ENCODE data around the gene SPATS2. TPM values are rescaled to one million over a fixed set of nuclear protein-coding genes. Genes with fewer than 3 reads are reported as not detected.

The SPATS2 gene
- total RNA-seq, 1 donor from 2014 or later: 6.2 TPM

- intact Hi-C loops (cut with DNase I): no loop called here
- DNase-seq (ENCODE audit: low spot score): no peak
These were observed 81.6 kb downstream of the SPATS2 start for GRCh38 chr12:49448858-49449257.

GRCh38 chr12:49451468-49452259 is 84.4 kb downstream of the SPATS2 start:
- intact Hi-C loops (cut with DNase I): no loop called here
- no peak for DNase-seq (ENCODE audit: low spot score)

- DNase-seq (ENCODE audit: low spot score): no peak
These were observed 88.2 kb downstream of the SPATS2 start for GRCh38 chr12:49455501-49455900.

GRCh38 chr12:49456131-49456679 is 88.9 kb downstream of the SPATS2 start:
- DNase-seq (ENCODE audit: low spot score): no peak
- intact Hi-C loops (cut with DNase I): no loop called here

More at GRCh38 chr12:49455501-49455900, 88.2 kb downstream of the SPATS2 start:
- intact Hi-C loops (cut with DNase I): no loop called here

- intact Hi-C loops (cut with DNase I): no loop called here
- DNase-seq (ENCODE audit: low spot score): no peak
These were observed 91.6 kb downstream of the SPATS2 start for GRCh38 chr12:49458816-49459215.

DNA sequence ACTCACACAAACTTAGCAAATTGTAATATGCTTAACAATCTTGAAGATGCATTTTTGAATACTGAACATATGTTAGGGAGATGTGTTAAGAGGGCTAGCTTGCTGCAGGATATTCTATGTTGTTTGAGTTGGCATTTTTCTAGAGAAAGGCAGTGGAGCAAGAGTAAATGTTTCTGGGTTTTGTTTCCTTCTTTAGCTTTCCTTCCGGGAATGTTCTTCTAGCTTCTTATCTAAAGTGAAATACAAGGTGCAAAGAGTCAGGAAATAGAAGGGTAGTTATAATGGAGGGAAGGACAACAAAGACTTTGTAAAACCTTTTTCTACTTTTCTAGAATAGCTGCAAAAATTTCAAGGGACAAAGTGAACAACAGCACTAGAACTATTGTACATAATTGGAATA is 94.0 kb downstream of the SPATS2 start:
- intact Hi-C loops (cut with DNase I): no loop called here

DNA sequence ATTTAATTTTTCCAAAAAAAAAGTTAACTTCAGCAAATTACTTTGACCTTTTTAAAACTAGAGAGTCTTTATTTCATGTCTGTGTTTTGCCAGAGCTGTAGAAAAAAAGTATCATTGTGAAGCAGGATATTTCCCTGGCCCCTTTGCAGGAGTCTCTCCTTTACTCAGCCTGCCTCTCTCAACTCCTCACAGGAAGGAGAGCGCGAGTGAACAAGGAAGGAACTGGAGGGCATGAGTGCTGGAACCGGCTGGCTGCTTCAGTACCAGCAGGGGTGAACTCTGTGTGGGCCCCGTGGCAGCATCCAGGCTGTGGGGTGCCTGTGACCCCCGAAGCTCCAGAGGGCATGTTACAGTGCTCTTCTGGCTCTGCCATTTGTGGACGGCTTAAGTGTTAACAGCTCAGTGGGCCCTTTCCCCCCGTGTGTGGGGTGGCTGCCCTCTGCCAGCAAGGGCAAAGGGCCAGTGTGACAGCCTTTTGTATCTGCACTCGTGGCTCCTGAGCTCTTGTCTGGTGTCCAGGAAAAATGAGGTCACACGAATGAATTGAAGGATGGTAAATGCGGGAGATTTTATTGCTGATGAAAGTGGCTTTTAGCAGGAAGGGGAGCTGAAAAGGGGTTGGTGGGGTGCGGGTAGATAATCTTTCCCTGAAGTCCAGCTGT is 95.0 kb downstream of the SPATS2 start:
- DNase-seq (ENCODE audit: low spot score): no peak
- intact Hi-C loops (cut with DNase I): no loop called here

More for the DNA sequence above, 94.0 kb downstream of the SPATS2 start:
- no peak for DNase-seq (ENCODE audit: low spot score)

- intact Hi-C loops (cut with DNase I): no loop called here
- no peak for DNase-seq (ENCODE audit: low spot score)
These were observed 97.9 kb downstream of the SPATS2 start for GRCh38 chr12:49465132-49465531.

DNA sequence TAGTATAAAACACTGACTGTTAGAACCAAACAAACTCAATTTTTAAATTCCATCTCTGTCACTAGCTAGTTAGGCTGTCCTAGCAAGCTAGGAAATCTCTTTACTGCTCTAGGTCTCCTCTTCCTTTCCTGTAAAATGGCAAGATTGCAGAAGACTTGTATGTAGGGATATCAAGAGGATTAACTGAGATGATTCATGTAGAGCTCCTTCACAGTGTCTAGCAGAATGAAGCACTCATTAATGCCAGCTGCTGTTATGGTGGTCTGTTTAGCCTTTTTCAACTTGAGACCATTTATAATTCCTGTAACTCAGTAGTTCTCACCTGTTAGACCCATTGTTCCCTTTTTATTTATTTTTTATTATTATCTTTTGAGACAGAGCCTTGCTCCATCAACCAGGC is 103.7 kb downstream of the SPATS2 start:
- intact Hi-C loops (cut with DNase I): no loop called here
- DNase-seq (ENCODE audit: low spot score): no peak

DNA sequence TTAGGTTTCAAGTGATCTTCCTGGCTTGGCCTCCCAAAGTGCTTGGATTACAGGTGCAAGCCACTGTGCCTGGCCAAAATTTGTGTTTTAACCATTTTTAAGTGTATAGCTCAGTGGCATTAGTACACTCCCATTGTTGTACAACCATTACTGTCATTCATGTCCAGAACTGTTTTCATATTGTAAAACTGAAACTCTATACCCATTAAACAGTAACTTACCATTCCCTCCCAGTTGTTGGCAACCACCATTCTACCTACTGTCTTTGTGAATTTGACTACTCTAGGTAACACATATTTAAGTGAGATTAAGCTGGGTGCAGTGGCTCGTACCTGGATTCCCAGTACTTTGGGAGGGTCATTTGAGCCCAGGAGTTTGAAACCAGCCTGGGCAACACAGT is 104.3 kb downstream of the SPATS2 start:
- intact Hi-C loops (cut with DNase I): no loop called here

GRCh38 chr12:49476091-49476490 is 108.8 kb downstream of the SPATS2 start:
- intact Hi-C loops (cut with DNase I): no loop called here
- no peak for DNase-seq (ENCODE audit: low spot score)

More for the DNA sequence above, 104.3 kb downstream of the SPATS2 start:
- DNase-seq (ENCODE audit: low spot score): no peak

DNA sequence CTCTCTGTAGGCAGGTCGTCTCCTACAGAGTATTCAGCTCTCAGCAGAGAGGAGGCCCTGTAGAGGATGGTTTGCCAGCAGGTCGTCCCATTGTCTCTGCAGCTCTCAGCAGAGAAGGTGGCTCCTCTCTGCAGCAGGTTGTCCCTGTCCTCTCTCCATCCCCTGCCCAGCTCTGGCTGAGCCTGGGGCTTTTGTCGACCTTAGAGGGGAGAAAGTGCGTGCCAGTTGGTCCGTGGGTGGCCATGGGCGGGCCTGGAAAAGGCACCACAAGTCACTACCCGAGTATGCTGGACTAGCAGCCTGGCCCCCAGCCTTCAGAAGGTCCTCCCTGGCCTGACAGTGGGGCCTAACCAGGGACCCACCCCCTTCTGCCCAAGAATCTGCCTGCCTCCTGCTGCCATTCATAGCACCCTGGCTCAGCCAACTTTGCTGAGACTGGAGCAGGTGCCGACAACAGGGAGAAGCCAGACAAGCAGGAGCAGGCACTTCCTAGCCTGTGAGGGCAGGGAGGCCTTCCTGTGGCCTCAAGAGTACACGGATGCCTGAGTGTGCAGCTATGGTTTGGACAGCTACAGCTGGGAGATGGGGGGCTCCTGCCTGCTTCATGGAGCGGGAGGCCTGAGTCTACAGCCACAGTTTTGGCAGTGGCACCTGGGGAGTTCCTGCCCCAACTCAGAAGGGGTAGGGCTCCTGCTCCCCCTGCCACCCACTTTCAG is 111.8 kb downstream of the SPATS2 start:
- intact Hi-C loops (cut with DNase I): no loop called here
- no peak for DNase-seq (ENCODE audit: low spot score)

DNA sequence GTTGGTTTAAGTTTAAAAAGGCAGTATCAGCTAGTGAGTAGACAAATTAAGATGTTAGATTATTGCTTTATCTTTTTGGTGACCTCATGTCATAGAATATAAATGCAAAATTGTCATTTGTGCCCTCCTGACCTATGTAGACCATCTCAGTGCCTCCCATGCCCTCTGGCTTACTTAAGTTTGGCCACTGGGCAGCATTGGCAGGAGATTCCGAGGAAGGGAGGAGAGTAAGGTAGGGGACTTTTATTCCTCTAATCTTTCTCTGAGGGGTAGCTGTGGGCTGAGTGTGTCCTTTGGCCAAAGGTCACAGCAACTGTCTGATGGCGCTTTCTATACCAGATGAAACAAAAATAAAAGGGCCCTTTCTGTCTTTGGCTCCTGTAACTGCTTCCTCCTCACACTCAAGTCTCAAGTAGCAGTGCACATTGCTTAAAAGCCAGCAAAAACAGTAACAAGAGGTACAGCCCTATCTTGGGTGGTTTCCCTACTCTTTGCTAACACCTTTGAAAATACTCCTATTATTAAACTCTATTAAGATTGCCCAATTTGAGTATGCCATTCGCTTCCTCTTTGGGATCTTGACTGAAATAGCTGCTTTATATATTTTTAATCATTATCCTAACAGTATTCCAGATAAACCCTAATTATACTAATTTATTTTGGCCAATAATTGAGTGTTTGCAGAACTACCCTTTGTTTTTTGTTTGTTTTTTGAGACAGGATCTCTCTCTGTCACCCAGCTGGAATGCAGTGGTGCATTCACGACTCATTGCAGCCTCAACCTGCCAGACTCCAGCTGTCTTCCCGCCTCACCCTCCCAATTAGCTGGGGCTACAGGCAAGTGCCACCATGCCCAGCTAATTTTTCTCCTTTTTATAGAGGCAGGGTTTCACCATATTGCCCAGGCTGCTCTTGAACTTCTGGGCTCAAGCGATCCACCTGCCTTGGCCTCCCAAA is 115.1 kb downstream of the SPATS2 start:
- intact Hi-C loops (cut with DNase I): no loop called here
- DNase-seq (ENCODE audit: low spot score): no peak

- intact Hi-C loops (cut with DNase I): no loop called here
These were observed 116.4 kb downstream of the SPATS2 start for GRCh38 chr12:49483619-49484018.

GRCh38 chr12:49487605-49488004 is 120.3 kb downstream of the SPATS2 start:
- no peak for DNase-seq (ENCODE audit: low spot score)
- intact Hi-C loops (cut with DNase I): no loop called here

More at GRCh38 chr12:49483619-49484018, 116.4 kb downstream of the SPATS2 start:
- DNase-seq (ENCODE audit: low spot score): no peak

DNA sequence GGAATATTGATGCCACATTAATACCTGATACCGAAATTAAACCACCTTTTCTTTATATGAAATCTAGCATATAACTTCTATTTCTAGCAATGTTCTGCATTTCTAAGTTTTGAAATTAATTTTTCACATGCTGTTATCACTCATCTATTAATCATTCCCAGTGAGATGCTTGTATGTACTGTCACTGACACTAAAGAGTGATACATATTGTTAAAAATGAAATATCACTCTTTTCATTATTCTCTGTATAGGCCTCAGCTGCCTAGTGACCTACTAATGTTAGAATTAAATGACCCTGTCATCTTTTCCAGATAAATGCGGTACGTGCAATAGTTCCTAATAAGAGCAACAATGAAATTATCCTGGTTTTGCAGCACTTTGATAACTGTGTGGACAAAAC is 121.9 kb downstream of the SPATS2 start:
- no peak for DNase-seq (ENCODE audit: low spot score)
- intact Hi-C loops (cut with DNase I): no loop called here

- DNase-seq (ENCODE audit: low spot score): no peak
- intact Hi-C loops (cut with DNase I): no loop called here
These were observed 122.5 kb downstream of the SPATS2 start for GRCh38 chr12:49489720-49490119.

DNA sequence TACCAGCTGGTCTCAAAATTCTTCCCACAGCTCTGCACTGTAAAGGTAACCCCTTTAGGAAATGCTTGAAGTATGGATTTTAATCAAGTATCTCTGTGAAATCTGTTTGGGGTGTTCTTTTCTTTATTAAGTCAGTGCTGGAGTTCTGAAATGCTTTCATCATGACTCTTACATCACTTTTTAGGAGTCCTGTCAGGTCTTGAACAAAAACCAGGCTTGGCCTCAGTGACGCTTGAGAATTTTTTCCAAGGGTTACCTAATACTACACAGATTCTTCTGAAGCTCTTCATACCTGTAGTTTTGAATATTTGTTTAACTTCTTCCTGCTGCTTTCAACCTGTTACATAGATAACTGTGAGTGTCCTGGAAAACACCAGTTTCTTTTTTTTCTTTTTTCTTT is 124.6 kb downstream of the SPATS2 start:
- DNase-seq (ENCODE audit: low spot score): no peak
- intact Hi-C loops (cut with DNase I): no loop called here

GRCh38 chr12:49493900-49494299 is 126.6 kb downstream of the SPATS2 start:
- DNase-seq (ENCODE audit: low spot score): no peak
- intact Hi-C loops (cut with DNase I): no loop called here
